GM19025 (cell line): ENCODE results near the gene IFNGR2.
"Not testable (repeated sequence)": the region's sequence is repeated elsewhere in the genome, so short reads cannot be mapped to it uniquely, and the experiment has no call there.

Experiments
- ATAC-seq: cut with Tn5 transposase; IDR thresholded peaks from one replicate; pipeline ENCODE4 v1.9.1; 2021; ENCODE audit warnings: mild to moderate bottlenecking, low read depth, moderate library complexity; ENCODE audit not compliant: unreplicated experiment

IFNGR2 gene

GRCh38 chr21:33375101-33375644, 28.0 kb upstream of the IFNGR2 start:
- ATAC-seq: no peak

GRCh38 chr21:33377221-33377920, 25.8 kb upstream of the IFNGR2 start:
- ATAC-seq: no peak

DNA sequence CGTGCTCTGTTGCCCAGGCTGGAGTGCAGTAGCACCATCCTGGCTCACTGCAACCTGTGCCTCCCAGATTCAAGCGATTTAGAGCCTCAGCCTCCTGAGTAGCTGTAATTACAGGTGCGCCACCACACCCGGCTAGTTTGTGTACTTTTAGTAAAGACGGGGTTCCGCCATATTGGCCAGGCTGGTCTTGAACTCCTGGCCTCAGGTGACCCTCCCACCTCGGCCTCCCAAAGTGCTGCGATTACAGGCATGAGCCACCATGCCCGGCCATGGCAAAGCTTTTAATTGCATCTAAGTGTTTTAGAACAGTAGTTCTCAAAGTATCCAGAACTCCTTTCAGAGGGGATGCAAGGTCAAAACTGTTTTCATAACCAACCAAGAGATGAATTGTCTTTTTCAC, 25.1 kb upstream of the IFNGR2 start:
- ATAC-seq: no peak

DNA sequence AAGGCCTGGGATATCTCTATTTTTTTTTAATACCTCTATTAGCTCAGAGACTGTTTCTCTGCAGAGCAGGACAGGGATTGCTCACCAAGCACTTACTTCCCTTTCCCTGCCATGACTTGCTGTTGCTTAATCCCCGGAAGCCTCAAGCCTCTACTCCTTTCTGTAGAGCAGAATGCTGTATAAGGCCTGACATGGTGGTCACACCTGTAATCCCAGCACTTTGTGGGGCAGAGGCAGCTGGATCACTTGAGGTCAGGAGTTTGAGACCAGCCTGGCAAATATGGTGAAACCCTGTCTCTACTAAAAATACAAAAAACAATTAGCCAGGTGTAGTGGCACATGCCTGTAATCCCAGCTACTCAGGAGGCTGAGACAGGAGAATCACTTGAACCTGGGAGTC, 23.3 kb upstream of the IFNGR2 start:
- not testable (repeated sequence) for ATAC-seq

- ATAC-seq: peak; percentile 48
Observed at GRCh38 chr21:33380483-33380998, 22.7 kb upstream of the IFNGR2 start.

DNA sequence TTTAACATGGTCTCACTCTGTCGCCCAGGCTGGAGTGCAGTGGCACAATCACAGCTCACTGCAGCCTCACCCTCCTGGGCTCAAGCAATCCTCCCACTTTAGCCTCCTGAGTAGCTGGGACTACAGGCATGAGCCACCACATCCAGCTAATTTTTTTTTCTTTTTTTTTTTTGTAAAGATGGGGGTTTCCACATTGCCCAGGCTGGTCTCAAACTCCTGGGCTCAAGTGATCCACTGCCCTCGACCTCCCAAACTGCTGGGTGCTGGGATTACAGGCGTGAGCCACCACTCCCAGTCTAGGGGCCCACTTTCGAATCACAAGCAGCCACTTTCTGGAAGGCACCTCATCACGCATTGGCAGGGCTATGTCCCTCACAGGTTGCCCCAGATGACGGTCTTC, 21.8 kb upstream of the IFNGR2 start:
- not testable (repeated sequence) for ATAC-seq

DNA sequence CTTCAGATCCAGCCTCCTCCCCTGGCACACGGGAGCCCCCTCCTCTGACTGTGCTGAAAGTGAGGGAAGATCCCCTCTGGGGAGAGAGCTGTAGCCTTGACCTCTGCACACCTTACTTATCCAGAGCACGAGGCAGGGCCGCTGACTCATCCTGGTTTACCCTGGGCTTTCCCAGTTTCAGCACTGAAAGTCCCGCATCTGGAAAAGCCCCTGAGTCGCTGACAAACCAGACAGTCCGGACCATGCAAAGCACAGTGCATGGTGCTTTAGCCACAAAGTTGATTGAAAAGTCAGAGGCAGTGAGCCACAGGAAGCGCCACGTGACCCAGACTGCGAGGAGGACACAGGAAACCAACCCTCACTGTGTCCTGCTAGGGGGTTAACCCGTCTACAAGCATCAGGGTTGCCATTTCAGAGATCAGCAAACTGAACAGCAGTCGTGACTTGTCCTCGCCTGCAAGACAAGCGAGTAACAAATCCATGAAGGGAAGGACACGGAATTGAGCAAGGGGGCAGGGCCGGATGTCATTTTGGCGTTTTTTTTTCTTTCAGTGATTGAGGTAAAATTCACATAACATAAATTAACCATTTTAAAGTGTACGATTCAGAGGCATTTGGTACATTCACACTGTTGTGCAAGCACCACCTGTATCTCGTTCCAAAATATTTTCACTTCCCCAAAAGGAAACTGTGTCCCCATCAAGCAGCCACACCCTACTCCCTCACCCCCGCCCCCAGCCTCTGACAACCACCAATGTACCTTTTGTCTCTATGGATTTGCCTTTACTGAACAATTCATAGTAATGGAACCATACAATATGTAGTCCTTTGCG, 19.9 kb upstream of the IFNGR2 start:
- ATAC-seq: peak; percentile 71

DNA sequence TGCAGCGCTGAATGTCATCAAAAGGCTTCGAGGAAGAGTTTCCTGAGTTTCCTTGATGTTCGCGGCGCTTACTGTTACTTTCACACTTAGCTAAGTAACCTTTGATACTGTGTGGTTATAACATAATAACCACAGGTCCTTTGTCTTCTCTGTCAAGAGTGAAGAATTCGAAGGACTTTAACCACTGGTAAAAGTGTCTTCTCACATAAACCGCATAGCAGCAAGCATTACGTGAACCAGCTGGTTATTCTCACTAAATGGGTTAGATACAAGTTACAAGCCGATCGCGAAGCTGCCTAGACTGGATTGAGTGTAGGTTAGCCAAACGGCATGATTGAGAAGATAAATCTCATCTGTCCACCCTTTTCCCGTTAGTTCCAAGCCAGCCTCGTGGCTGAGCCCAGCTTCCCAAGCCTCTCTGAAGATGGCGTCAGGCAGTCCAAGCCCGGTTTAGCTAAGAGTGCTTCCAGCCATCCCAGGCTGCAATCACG, 18.3 kb upstream of the IFNGR2 start:
- ATAC-seq: no peak

GRCh38 chr21:33386222-33386784, 16.9 kb upstream of the IFNGR2 start:
- ATAC-seq: no peak

GRCh38 chr21:33387294-33387693, 15.9 kb upstream of the IFNGR2 start:
- no peak for ATAC-seq

DNA sequence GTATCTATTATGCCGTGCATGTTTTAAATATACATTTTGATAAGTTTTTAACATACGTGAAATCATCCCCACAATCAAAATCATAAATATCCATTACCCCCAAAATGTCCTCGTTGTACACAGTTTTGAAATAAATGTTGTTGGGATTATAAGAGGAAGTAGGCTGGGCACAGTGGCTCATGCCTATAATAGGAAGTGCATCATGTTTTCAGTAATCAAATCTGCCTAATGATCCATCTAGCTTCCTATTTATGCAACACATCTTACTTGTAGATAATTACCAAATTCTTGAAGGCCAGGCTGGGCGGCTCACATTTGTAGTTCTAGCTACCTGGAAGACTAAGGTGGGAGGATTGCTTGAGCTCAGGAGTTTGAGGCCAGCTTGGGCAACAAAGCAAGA, 15.0 kb upstream of the IFNGR2 start:
- ATAC-seq: no peak

DNA sequence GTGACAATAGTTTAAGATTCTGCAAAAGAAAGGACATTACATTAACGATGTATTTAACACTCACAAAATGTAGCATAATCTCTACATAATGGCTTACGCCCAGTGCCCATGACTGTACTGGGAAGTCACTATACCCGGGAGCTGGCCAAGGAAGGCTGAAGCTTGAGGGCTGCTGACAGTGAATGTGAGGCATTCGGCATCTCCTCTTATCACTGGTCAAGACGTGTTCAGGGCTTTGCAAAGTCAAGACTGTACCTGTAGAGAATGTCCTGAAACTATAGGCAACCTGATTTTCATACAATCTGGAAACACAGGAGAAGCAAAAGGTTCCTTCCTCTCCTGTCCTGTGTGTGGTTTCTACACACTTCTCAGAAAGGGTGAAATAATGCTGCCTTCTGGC, 12.7 kb upstream of the IFNGR2 start:
- no peak for ATAC-seq

GRCh38 chr21:33391656-33392055, 11.6 kb upstream of the IFNGR2 start:
- ATAC-seq: no peak

DNA sequence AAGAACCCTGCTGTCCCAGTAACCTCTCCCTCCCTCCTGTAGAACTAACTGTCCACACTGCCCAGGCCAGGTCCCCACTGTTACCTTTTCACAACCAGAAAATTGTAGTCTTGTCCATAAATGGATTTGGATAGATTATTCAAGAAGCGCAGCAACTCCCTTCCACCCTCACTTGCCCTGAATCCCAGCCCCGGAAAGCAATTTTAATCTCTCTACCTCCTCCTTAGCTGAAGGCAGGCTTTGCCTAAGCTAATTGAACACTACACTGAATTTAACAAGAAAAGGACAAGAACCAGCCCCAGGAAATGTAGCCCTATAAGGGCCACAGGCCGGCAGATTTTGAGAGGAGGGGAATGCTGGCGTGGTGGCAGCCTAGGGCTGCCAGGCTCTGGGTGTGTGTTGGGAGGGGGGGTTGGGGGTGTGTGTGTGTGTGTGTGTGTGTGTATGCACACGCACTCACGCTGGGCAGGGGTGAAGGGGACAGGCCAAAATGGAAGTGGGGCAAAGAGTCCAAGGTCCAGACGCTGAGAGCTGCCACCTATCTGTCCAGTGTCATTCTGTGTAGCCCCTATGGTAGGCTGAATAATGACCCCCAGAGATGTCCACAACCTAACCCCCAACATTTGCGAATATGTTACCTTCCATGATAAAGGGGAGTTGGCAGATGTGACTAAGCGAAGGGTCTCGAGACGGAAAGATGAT, 10.8 kb upstream of the IFNGR2 start:
- no peak for ATAC-seq

DNA sequence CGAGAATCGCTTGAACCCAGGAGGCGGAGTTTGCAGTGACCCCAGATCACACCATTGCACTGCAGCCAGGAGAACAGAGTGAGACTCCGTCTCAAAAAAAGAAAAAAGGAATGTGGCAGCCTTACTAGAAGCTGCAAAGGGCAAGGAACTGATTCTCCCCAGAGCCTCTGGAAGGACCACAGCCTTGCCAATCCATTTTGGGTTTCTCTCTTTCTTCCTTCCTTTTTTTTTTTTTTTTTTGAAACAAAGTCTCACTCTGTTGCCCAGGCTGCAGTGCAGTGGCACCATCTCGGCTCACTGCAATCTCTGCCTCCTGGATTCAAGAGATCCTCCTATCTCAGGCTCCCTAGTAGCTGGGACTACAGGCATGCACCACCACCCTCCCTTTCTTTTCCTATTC, 9.9 kb upstream of the IFNGR2 start:
- no peak for ATAC-seq

GRCh38 chr21:33394260-33394659, 9.0 kb upstream of the IFNGR2 start:
- no peak for ATAC-seq

GRCh38 chr21:33395891-33396331, 7.3 kb upstream of the IFNGR2 start:
- ATAC-seq: no peak

DNA sequence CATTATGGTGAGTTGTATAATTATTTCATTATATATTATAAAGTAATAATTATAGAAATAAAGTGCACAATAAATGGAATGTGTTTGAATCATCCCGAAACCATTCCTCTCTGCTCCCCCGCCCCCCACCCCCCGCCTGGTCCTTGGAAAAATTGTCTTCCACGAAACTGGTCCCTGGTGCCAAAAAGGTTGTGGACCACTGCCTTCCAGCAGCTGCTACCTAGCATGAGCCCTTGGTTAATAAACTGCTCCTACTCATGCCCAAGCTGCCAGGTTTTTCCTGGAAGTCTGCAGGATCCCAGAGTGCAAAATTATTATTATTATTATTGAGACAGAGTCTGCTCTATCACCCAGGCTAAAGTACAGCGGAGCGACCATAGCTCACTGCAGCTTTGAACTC, 6.8 kb upstream of the IFNGR2 start:
- no peak for ATAC-seq

DNA sequence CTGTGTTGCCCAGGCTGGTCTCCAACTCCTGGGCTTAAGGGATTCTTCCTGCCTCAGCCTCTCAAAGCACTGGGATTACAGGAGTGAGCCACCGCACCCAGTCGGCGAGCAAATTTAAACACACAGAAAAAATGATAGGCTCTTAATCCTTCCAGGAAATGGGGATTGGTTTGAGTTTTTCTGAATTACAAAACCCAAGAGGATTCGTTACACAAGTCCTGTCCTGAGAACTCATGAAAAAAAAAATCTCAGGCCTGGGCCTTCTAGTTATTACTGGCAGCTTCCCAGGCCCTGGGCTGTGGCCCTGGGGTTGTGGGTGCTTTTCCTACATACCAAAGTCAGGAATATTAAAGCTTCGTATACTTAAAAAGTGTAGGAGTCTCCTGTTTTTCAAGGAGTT, 6.3 kb upstream of the IFNGR2 start:
- ATAC-seq: no peak

DNA sequence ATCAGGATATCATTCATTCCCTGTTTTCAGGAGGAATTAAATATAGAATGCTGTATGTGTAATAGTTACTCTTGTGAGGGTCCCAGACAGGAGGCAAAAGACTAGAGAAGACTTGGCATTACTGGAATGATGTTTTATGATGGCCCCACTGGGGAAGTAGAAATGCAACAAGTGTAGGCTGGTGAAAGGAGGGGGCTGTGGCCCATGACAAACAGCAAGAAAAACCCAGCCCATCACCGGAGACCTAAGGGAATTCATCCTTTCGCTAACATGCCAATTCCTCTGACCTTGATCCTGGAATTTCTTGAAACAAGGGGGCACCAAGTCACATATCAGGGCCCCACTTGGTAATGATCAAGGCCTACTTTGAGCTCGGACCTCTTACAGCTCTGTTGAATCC, 5.5 kb upstream of the IFNGR2 start:
- ATAC-seq: no peak
